GM21381 (cell line): Measurements from ENCODE around the gene POU6F2.
"Not testable (repeated sequence)": the region's sequence is repeated elsewhere in the genome, so short reads cannot be mapped to it uniquely, and the experiment has no call there.

Experiments used
- ATAC-seq: cut with Tn5 transposase; IDR thresholded peaks from one replicate; pipeline ENCODE4 v1.9.1; 2021; ENCODE audit warnings: mild to moderate bottlenecking, moderate library complexity; ENCODE audit not compliant: unreplicated experiment

Gene POU6F2

GRCh38 chr7:38978491-38978890 lies 782 bp downstream of the POU6F2 start:
- no peak for ATAC-seq

- no peak for ATAC-seq
These were observed 14.5 kb downstream of the POU6F2 start for GRCh38 chr7:38992203-38992602.

- ATAC-seq = no peak
These were observed 23.9 kb downstream of the POU6F2 start for GRCh38 chr7:39001595-39001994.

DNA sequence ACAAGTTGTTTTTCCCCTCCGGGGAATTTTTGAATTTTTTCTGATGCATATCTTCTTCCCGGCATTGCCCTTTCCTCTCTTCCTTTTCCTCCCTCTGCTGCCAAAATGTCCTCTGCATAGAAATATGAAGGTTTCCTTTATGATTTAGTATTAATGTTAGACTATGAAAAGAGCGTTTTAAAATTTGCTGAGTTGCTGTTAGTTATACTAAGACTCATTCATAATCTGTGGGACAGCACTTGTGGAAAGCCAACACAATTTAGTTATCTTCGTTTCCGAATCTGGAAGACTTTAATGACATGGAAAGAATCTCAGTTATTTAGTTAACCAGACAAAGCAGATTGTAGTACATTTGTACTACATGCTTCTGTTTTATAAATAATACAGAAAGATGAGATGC lies 25.0 kb downstream of the POU6F2 start:
- ATAC-seq = no peak

DNA sequence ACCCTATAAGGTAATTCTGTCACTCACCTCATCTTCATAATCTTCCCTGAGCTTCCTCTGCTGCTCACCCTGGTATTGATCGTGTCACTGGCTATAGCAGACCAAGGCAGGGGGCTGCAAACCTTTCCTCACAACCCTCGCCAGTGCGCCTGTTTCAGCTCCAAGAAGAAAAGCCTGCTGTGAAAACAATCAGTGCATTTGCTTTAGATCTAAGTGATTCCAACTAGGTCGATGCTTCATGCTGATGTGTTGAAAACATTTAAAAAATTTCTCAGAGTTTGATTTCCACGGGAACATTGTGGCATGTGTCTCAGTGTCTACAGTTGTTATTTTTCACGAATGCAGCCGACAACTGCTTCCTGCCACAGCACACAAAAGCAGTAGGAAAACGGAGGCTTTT lies 27.3 kb downstream of the POU6F2 start:
- ATAC-seq = no peak

- no peak for ATAC-seq
These were observed 27.8 kb downstream of the POU6F2 start for GRCh38 chr7:39005461-39005860.

GRCh38 chr7:39013049-39013939 lies 35.6 kb downstream of the POU6F2 start:
- not testable (repeated sequence) for ATAC-seq

GRCh38 chr7:39016609-39017008 lies 38.9 kb downstream of the POU6F2 start:
- no peak for ATAC-seq

DNA sequence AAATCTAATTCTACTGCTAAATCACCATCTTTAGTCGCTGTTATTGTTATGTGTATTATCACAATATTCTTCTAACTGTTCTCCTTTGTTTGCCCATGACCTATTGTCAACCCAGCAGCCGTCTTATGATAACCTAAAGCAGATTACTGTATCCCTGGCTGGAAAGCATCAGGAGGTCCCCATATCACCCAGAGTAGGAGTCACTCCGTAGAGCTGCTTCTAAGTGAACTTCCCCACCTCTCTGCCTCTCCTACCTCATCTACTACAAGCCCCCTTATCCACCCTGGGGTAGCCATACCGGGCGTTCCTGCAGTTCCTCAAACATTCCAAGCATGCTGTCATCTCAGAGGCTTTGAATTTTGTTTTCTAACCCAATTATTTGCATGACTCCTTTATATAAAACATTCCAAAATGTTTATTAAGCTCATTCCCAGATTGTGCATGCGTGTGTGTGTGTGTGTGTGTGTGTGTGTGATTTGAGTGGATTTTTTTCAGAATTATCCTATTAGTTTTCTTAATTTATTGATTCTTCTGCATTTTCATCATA lies 39.7 kb downstream of the POU6F2 start:
- ATAC-seq = no peak

- no peak for ATAC-seq
These were observed 45.1 kb downstream of the POU6F2 start for GRCh38 chr7:39022796-39023195.

GRCh38 chr7:39027491-39027890 lies 49.8 kb downstream of the POU6F2 start:
- no peak for ATAC-seq

- no peak for ATAC-seq
These were observed 56.3 kb downstream of the POU6F2 start for GRCh38 chr7:39033885-39034624.

DNA sequence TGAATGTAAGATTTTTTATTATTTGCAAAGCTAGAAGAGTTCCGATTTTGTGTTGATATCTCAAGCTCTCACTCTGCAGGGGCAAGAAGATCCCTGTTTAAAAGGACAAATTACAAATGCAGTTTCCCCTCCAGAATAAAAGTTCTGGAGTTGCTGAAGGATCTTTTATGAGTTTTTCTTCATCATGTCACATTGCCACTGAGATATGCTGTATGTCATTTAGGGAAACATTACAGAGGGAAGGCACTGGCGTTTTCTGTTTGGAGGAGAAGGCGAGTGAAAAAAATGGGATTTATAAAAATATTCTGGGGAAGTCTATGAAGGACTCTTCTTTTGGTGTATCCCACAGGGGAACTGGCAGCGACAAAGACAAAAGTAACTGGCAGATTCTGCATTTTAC lies 57.4 kb downstream of the POU6F2 start:
- ATAC-seq = no peak

DNA sequence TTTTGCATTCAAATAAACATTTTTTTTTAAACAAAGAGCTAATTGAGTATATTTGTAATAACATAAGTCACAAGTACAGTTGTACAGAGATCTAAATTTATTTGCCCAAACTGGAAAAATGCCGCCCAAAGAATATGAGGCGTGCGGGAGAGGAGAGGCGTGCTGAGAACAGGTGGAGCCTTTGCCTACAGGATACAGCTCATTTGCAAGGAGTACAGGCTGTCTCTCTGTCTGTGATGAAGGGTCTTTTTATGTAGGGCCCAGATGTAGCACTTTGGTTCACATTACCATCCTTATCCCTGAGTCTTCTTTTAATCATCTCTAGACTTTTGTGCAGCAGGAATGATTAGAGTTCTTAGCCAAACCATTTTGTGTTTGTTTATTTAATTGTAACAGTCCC lies 58.2 kb downstream of the POU6F2 start:
- ATAC-seq = no peak

- no peak for ATAC-seq
These were observed 65.0 kb downstream of the POU6F2 start for GRCh38 chr7:39042670-39043069.

GRCh38 chr7:39043531-39043930 lies 65.8 kb downstream of the POU6F2 start:
- no peak for ATAC-seq

- ATAC-seq = no peak
These were observed 66.8 kb downstream of the POU6F2 start for GRCh38 chr7:39044489-39044888.

DNA sequence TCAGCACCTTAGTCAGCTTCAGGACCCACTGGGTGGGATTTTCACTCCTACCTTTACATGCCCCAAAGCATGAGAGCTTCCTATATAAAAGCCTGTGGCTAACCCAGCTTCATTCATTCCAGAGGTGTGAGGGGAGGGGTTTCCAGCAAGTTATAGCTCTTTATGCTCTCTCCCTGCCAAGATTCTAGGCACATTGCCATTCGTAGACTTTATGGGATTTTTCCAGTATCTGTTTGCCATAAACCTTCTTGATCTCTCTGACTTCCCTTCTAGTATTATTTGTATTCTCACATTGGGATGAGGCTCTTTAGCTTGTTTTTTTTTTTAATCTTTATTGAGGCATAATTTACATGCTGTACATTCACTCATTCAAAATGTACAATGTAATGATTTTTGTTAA lies 67.5 kb downstream of the POU6F2 start:
- ATAC-seq = no peak

DNA sequence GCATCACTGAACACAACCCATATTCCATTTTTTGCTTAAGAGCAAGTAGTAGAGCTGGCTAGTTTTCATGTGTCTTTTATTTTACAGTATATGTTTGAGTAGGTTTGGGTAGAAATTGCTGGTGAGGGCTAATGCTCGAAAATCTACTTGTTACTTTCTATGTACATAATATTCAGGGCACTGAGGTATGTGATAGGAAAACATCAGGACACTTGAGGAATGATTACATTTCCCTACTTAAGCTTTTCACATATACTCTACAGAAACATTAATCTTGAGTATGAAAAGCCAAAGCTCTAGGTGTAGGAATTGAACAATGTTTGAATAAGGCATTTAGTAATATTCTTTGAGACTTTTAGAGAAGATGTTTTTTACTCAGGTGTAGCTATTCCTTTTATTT lies 73.6 kb downstream of the POU6F2 start:
- no peak for ATAC-seq

DNA sequence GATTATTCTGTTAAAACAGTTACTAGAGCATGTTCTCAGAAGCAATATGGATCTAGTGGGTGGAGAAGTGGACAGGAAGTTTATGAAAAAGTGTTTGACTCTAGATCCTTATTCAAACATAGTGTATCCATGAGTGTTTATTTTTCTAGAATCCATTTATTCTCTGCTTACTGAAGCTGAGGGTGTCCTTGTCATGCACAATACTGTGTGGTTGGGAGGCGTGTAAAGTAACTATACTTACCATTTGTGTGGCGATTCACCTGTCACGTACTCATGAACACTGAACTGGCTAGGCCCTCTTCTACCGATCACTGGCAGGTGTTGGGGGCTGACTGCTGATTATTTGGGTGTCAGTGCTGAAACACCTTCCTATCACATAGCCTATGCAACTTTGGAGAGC lies 74.0 kb downstream of the POU6F2 start:
- ATAC-seq = no peak

GRCh38 chr7:39054731-39055130 lies 77.0 kb downstream of the POU6F2 start:
- ATAC-seq = no peak

DNA sequence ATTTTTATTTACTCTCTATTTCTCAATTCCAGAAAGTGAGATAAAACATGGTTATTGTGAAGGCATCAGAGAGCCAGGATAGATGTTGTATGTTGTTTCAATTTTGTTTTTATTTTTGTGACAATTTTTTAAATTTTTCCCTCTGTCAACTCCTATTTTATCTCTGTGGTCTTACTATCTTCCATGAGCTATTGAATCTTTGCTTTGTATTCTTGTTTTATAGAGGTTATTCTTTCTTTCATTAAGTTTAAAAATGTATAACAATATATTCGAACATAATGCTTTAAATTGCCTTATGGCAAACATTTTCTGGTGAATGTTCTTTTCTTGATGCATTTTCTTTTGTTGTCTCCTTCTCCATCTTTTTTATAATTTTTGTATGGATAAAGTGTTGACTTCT lies 78.4 kb downstream of the POU6F2 start:
- ATAC-seq = no peak
